Endothelial cell of umbilical vein (primary cell): Measurements from ENCODE around the gene SIRT2. TPM values are rescaled to one million over a fixed set of nuclear protein-coding genes. Genes with fewer than 3 reads are reported as not detected.

Experiments used
- BruUV-seq: library from RNA; stranded (reverse); fragments of 400-500 nt; replicated peaks from 2 replicates; lab custom pipeline; 2021; lab: Mats Ljungman, UMichigan
- CTCF ChIA-PET: fragments of 300-600, 350-600 bp; sonication (Branson Sonifier 250); formaldehyde crosslinking; loops from one replicate; lab custom pipeline; 2021; ENCODE audit warnings: antibody characterized with exemption, inconsistent platforms; lab: Charles Lee
- POLR2A ChIA-PET: fragments of 300-600, 350-600 bp; sonication (Branson Sonifier 250); formaldehyde crosslinking; loops from one replicate; lab custom pipeline; 2021; ENCODE audit warnings: antibody characterized with exemption, inconsistent platforms; lab: Charles Lee
- DNase-seq: peaks from one replicate; pipeline ENCODE4 v3.0.0-alpha.2; 2011; ENCODE audit warnings: low read depth, low spot score
- FAIRE-seq: peaks from 2 replicates; lab custom pipeline; 2011; peaks lifted over from hg19 to GRCh38; lab: Jason Lieb, UNC
- H2AFZ ChIP-seq: 2 replicates; pipeline ENCODE4 v1.6.0; 2012; ENCODE audit warnings: low read depth, low read length, control low read depth, inconsistent platforms
- H3K27ac ChIP-seq: 2 replicates; pipeline ENCODE4 v1.5.1; 2011; ENCODE audit warnings: low read depth, mild to moderate bottlenecking, control low read depth, low read length, moderate library complexity; ENCODE audit not compliant: insufficient read depth
- H3K27me3 ChIP-seq, 2 experiments: 2 replicates each; pipeline versions ENCODE4 v1.6.0 to v1.6.1; 2011; ENCODE audit warnings: low read length in 2 of 2, mixed read lengths in 1 of 2; ENCODE audit not compliant: control insufficient read depth in 2 of 2, insufficient read depth in 2 of 2
- H3K36me3 ChIP-seq, 2 experiments: 2 replicates in 1 of 2; 3 replicates in 1 of 2; pipeline ENCODE4 v1.5.1; 2011; ENCODE audit warnings: low read length in 2 of 2, mild to moderate bottlenecking in 1 of 2, moderate library complexity in 1 of 2; ENCODE audit not compliant: control insufficient read depth in 2 of 2, insufficient read depth in 2 of 2; ENCODE audit errors: extremely low read depth in 1 of 2
- H3K4me1 ChIP-seq: 3 replicates; pipeline ENCODE4 v1.5.1; 2011; ENCODE audit warnings: mild to moderate bottlenecking, low read length; ENCODE audit not compliant: control insufficient read depth, insufficient read depth; ENCODE audit errors: extremely low read depth
- H3K4me2 ChIP-seq: 2 replicates; pipeline ENCODE4 v1.6.1; 2011; ENCODE audit warnings: low read length, control low read depth, mixed read lengths; ENCODE audit not compliant: insufficient read depth
- H3K4me3 ChIP-seq, 3 experiments: fragments of 200-600 bp in 1 of 3; sonication (generic), shearing (Covaris generic) in 1 of 3; replicated peaks in 1 of 3; 2 replicates each; pipeline ENCODE4 v1.5.1; 2011 to 2016; ENCODE audit warnings: control low read depth in 3 of 3, low read length in 3 of 3, mild to moderate bottlenecking in 2 of 3, inconsistent platforms in 1 of 3, low read depth in 1 of 3, moderate library complexity in 1 of 3; ENCODE audit not compliant: insufficient read depth in 1 of 3
- H3K79me2 ChIP-seq: 2 replicates; pipeline ENCODE4 v1.6.0; 2012; ENCODE audit warnings: low read length, inconsistent platforms; ENCODE audit not compliant: control insufficient read depth, insufficient read depth
- H3K9ac ChIP-seq: replicated peaks from 2 replicates; pipeline ENCODE3; 2011; ENCODE audit warnings: low read length, control low read depth; ENCODE audit not compliant: insufficient read depth; ENCODE audit errors: extremely low read depth
- H3K9me1 ChIP-seq: replicated peaks from 3 replicates; pipeline ENCODE4 v1.6.0; 2011; ENCODE audit warnings: mild to moderate bottlenecking, low read length; ENCODE audit not compliant: control insufficient read depth, insufficient read depth; ENCODE audit errors: extremely low read depth
- H3K9me3 ChIP-seq: replicated peaks from 2 replicates; pipeline ENCODE4 v1.5.1; 2012; ENCODE audit warnings: low read length, inconsistent platforms; ENCODE audit not compliant: control insufficient read depth, insufficient read depth
- H4K20me1 ChIP-seq: replicated peaks from 2 replicates; pipeline ENCODE3; 2011; ENCODE audit warnings: mild to moderate bottlenecking, low read length; ENCODE audit not compliant: control insufficient read depth, insufficient read depth; ENCODE audit errors: extremely low read depth
- EZH2 ChIP-seq: IDR thresholded peaks from 2 replicates; pipeline ENCODE4 v1.6.1; 2012; ENCODE audit warnings: borderline replicate concordance, low read depth, mild to moderate bottlenecking, moderate library complexity, low read length, inconsistent platforms; ENCODE audit not compliant: severe bottlenecking
- FOS ChIP-seq: IDR thresholded peaks from 2 replicates; pipeline ENCODE4 v1.6.1; 2011; ENCODE audit warnings: mild to moderate bottlenecking, low read length, moderate library complexity, borderline replicate concordance; ENCODE audit not compliant: insufficient read depth
- GATA2 ChIP-seq: IDR thresholded peaks from 2 replicates; pipeline ENCODE4 v1.7.0; 2011; ENCODE audit warnings: low read depth, mild to moderate bottlenecking, moderate library complexity, mixed read lengths, low read length; ENCODE audit not compliant: insufficient read length, insufficient read depth
- JUN ChIP-seq: IDR thresholded peaks from 2 replicates; pipeline ENCODE4 v1.6.1; 2011; ENCODE audit warnings: borderline replicate concordance, low read depth; ENCODE audit not compliant: insufficient read length, insufficient read depth
- MAX ChIP-seq: IDR thresholded peaks from 2 replicates; pipeline ENCODE4 v1.6.1; 2011; ENCODE audit not compliant: insufficient read depth, insufficient read length
- MYC ChIP-seq: IDR thresholded peaks from one replicate; pipeline ENCODE4 v1.6.1; 2011; ENCODE audit warnings: mild to moderate bottlenecking, low read depth, low read length
- POLR2A ChIP-seq: IDR thresholded peaks from 2 replicates; pipeline ENCODE4 v1.6.1; 2012; ENCODE audit warnings: low read depth, mild to moderate bottlenecking, control low read depth, low read length
- POLR2AphosphoS5 ChIP-seq: IDR thresholded peaks from 2 replicates; pipeline ENCODE4 v1.6.1; 2012; ENCODE audit warnings: low read depth, mild to moderate bottlenecking, control low read depth, low read length, moderate library complexity; ENCODE audit not compliant: insufficient read depth
- dilution Hi-C: fragments of 300-500 bp; cut with MboI; formaldehyde crosslinking; loops from one replicate; pipeline ENCODE4 v1.15.0; 2019; ENCODE audit warnings: low sequenced_read_pairs; ENCODE audit not compliant: extremely low pct_ligation_motif_present
- intact Hi-C: fragments of 100-400 bp; cut with micrococcal nuclease; formaldehyde crosslinking; loops from one replicate; pipeline ENCODE4 v1.10.0; 2022
- polyA plus RNA-seq, 4 experiments: library from polyadenylated mRNA; depleted of rRNA in 3 of 4; stranded (reverse) in 3 of 4; unstranded in 1 of 4; fragments of >200 nt; gene quantifications; 2 replicates each; pipeline versions ENCODE4 v1.2.1 to v1.2.3, GENCODE V29; 2011 to 2012; ENCODE audit warnings: missing spikeins in 1 of 4
- total RNA-seq: library from RNA; stranded (reverse); gene quantifications from 2 replicates; pipeline ENCODE4 v1.2.3, GENCODE V29; 2021
- TF ChIP-seq, protein P1 (sequence below), 2 donors: IDR thresholded peaks; 1 replicate in 1 of 2; 2 replicates in 1 of 2; pipeline ENCODE4 v1.5.1; 2011; ENCODE audit warnings: low read length in 2 of 2, mild to moderate bottlenecking in 2 of 2, moderate library complexity in 2 of 2, control low read depth in 1 of 2, inconsistent platforms in 1 of 2, low read depth in 1 of 2; ENCODE audit not compliant: insufficient read depth in 1 of 2; ENCODE audit errors: extremely low read depth in 1 of 2

The SIRT2 gene
- total and polyA plus RNA-seq, 2 donors (not counting 3 experiments of a cell fraction or from before 2014, with no cell fraction given) = 47.6 to 72.5 TPM

DNA sequence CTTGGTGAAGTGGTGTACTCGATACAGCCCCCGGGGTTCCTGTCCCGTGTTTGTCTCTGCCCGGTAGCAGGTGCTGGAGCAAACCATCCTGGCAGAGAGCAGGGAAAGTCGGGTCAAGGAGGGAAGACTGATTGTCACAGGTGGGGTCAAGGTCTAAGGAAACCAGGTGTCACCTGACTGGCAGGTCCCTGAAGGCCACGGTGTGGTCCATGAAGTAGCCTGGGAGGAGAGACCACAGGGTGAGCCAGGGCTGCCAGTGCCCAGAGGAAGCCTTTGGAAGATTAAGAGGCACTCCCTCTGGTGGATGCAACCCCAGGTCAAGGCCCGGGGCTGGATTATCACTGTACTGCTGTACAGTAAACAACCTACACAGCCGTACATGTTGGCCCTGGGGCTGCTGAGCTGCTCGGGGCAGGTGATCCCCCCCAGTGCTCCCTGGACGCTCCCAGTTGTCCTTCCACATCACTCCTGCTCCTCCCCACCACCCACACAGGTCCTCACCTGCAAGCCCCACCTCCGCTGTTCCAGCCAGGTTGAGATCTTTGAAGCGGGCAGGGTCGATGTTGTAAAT lies 18.6 kb upstream of the SIRT2 start:
- H3K9ac ChIP-seq = no peak overlapping the region
- FAIRE-seq = no peak
- H3K27me3 ChIP-seq = no peaks in the 10 kb centered on the region
- TF ChIP-seq, protein P1, sequence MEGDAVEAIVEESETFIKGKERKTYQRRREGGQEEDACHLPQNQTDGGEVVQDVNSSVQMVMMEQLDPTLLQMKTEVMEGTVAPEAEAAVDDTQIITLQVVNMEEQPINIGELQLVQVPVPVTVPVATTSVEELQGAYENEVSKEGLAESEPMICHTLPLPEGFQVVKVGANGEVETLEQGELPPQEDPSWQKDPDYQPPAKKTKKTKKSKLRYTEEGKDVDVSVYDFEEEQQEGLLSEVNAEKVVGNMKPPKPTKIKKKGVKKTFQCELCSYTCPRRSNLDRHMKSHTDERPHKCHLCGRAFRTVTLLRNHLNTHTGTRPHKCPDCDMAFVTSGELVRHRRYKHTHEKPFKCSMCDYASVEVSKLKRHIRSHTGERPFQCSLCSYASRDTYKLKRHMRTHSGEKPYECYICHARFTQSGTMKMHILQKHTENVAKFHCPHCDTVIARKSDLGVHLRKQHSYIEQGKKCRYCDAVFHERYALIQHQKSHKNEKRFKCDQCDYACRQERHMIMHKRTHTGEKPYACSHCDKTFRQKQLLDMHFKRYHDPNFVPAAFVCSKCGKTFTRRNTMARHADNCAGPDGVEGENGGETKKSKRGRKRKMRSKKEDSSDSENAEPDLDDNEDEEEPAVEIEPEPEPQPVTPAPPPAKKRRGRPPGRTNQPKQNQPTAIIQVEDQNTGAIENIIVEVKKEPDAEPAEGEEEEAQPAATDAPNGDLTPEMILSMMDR (IDR thresholded peaks at IDR 0.05; ENCODE audit: extremely low read depth in 1 of 2, insufficient read depth in 1 of 2, low read depth in 1 of 2, low read length in 2 of 2) = peak in 1 of 2 donors; percentile 14
- TF ChIP-seq POLR2AphosphoS5 (no peak), MAX (no peak)
- no peaks in the 10 kb centered on the region for H3K79me2 ChIP-seq
- ChIA-PET POLR2A (interaction anchor here (0.7 kb wide), 1 partner anchor 263 kb away, joined by 5 read pairs; no protein-coding TSS in a partner anchor), CTCF (interaction anchor here (0.6 kb wide), 1 partner anchor 683 kb away, joined by 4 read pairs; no protein-coding TSS in a partner anchor)
- H3K4me1 ChIP-seq = no peaks in the 10 kb centered on the region
- BruUV-seq = no TSS peak
- intact Hi-C loops = no loop called here
- H3K27ac ChIP-seq = no peak overlapping the region
- no peaks in the 10 kb centered on the region for H3K9me1 ChIP-seq
- no peak overlapping the region for H3K4me2 ChIP-seq
- no peaks in the 10 kb centered on the region for H3K36me3 ChIP-seq
- H3K4me3 ChIP-seq = no peak overlapping the region
- H3K9me3 ChIP-seq = no peaks in the 10 kb centered on the region
- dilution Hi-C loops = no loop called here
- H2AFZ ChIP-seq = no peak overlapping the region
- H4K20me1 ChIP-seq = no peaks in the 10 kb centered on the region
- no peak for DNase-seq

DNA sequence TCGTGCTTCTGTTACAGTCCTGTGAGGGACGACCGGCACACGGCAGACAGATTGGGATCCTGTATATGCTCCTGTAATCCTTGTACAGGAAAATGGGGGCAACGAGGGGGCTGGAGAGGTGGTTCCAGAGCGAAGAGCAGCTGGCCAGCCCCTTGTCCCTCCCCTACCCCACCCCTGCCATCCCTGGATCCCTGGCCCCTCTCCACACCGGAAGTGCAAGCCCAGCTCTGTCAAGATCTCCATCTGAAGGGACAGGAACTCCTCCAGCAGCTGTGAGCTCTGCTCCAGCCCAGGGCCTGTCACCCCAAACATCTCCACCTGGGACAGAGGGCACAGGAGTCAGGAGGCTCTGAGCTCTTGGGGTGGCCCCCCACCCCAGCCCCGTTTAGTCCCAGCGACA lies 18.1 kb upstream of the SIRT2 start:
- Histone ChIP-seq H3K79me2 (no peaks in the 10 kb centered on the region), H3K36me3 (no peaks in the 10 kb centered on the region), H2AFZ (no peak overlapping the region), H3K9ac (no peak overlapping the region), H3K27me3 (no peaks in the 10 kb centered on the region), H3K9me3 (no peaks in the 10 kb centered on the region), H3K4me1 (no peaks in the 10 kb centered on the region), H3K9me1 (no peaks in the 10 kb centered on the region), H3K27ac (no peak overlapping the region), H3K4me3 (no peak overlapping the region), H3K4me2 (no peak overlapping the region), H4K20me1 (no peaks in the 10 kb centered on the region)
- dilution Hi-C loops (no loop called here), intact Hi-C loops (no loop called here)
- BruUV-seq = no TSS peak
- TF ChIP-seq EZH2 (no peak), FOS (no peak), GATA2 (no peak), POLR2A (no peak), POLR2AphosphoS5 (no peak), MAX (no peak), JUN (no peak), MYC (no peak)
- TF ChIP-seq, protein P1 (IDR thresholded peaks at IDR 0.05; ENCODE audit: extremely low read depth in 1 of 2, insufficient read depth in 1 of 2, low read depth in 1 of 2, low read length in 2 of 2) = no peak
- POLR2A ChIA-PET = interaction anchor here (0.7 kb wide), 1 partner anchor 263 kb away, joined by 5 read pairs; no protein-coding TSS in a partner anchor
- CTCF ChIA-PET = interaction anchor here (0.6 to 0.8 kb wide), 2 partner anchors 13 to 682 kb away, joined by 3 to 4 read pairs; partner anchors contain the start of genes MRPS12 and SARS2
- no peak for FAIRE-seq
- DNase-seq = no peak
